Iris pigment epithelial cell (primary cell): ENCODE data around the gene TBX1.
"Not testable (repeated sequence)": the region's sequence is repeated elsewhere in the genome, so short reads cannot be mapped to it uniquely, and the experiment has no call there.

Source experiments
- DNase-seq: peaks from one replicate; pipeline ENCODE4 v3.0.0-alpha.2; 2011; ENCODE audit warnings: low read depth

Gene TBX1

DNA sequence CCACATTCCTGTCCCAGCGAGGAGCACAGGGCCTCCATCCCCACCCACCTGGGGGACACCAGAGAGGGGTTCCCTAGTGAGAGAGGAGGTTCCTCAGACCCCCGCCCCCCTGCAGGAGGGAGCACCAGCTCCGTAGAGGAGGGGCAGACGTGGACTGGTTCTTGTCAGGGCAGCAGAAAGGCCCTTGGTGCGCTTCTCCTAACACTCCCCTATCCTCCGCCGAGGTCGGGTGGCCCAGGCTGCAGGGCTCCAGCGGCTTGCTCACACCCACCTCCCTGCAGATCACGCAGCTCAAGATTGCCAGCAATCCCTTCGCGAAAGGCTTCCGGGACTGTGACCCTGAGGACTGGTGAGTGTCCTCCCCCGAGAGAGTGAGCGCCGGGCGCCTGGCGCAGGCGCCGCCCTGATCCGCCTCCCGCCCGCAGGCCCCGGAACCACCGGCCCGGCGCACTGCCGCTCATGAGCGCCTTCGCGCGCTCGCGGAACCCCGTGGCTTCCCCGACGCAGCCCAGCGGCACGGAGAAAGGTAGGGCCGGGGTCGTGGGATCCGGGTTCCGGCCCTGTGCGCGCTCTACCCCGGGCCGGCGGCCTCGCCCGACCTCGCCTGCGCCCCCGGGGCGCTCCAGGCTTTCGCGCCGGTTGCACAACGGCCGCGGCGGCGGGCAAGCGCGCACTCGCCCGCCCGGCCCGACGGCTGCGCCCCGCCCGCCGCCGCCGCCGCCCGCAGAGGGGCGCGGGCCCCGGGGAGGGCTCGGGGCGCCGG lies 5.1 kb downstream of the TBX1 start:
- no peak for DNase-seq

DNA sequence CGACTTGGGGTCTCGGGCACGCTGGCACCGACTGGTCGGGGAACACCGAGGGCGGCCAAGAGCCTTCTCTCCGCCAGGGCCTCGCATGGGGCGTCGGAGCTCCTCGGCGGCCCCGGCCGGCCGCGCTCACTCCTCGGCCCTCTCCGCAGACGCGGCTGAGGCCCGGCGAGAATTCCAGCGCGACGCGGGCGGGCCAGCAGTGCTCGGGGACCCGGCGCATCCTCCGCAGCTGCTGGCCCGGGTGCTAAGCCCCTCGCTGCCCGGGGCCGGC lies 5.6 kb downstream of the TBX1 start:
- no peak for DNase-seq

DNA sequence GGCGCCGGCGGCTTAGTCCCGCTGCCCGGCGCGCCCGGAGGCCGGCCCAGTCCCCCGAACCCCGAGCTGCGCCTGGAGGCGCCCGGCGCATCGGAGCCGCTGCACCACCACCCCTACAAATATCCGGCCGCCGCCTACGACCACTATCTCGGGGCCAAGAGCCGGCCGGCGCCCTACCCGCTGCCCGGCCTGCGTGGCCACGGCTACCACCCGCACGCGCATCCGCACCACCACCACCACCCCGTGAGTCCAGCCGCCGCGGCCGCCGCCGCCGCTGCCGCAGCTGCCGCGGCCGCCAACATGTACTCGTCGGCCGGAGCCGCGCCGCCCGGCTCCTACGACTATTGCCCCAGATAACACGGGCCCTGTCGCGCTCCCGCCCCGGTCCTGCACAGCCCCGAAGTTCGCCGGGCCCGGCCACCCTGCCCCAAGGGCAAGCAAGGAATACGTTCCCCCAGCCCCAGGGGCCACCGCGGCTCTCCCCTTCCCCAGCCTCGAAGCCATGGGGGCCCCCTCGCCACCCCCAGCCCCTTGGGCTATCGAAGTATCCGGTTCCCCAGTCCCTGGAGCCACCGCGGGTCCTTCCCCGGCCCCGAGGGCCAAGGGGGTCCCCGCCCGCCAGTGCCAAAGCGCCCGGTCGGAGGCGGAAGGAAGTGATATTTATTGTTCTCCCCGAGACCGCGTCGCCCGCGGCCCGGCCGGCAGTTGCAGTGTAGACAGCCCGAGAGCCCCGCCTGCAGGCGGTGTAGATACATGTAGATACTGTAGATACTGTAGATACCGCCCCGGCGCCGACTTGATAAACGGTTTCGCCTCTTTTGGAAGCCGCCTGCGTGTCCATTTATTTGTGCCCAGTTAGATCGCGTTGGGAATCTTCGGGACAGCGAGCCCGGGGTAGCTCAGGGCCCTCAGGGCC lies 6.2 kb downstream of the TBX1 start:
- no peak for DNase-seq

DNA sequence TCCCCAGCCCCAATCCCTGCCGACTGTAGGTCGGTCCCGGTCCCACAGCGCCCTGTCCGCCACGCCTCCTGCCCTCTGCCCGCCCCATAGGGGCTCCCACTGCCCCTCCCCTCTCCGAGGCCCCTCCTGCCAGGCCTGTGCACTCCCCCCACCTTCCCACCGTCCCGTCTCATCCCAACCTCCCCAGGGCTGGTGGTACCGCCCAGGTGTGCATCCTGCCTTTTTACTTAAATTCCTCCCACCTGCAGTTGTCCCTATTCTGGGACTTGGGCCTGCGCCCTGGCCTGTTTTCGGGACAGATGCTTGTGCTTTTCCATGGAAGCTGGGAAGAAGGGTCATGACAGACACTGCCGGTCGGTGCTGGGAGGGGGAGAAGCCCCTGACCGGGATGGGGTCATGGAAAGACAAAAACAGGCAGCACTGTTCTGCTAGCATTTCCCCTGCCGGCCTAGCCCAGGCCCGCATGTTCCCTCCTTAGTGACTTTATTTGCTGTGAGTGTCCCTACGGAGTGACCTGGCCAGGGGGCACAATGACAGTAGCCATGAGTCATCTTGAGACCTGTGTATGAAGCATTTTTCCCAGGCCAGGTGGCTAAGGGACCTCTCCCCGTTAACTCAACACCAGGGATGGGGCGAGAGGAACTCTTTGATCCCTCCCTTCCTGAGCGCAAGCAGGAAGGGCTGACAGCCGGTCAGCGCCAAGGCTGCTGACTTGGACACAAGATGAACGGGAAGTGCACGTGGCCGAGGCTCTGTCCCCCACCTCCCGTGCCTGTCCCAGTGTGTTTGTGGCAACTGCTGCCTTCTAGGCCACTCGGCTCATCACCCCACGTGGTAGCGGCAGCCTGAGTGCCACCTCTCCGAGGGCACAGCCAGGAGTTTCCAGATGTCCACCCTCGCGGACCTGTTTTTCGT lies 7.1 kb downstream of the TBX1 start:
- DNase-seq: no peak

DNA sequence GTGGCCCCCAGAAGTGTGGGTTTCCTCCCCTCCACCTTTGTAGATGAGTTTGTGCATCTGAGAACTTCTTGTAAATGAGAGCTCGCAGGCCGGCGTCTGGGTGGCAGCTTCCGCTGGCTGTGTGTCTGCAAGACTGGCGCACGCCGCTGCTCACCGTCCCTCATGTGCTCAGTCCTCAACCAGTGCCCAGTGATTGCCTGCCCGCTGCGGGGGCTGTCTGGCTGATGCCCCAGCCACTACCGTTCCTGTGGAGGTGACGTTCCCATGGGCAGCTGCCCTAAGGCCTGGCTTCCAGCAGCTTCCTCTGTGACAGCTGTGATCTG lies 8.8 kb downstream of the TBX1 start:
- no peak for DNase-seq

DNA sequence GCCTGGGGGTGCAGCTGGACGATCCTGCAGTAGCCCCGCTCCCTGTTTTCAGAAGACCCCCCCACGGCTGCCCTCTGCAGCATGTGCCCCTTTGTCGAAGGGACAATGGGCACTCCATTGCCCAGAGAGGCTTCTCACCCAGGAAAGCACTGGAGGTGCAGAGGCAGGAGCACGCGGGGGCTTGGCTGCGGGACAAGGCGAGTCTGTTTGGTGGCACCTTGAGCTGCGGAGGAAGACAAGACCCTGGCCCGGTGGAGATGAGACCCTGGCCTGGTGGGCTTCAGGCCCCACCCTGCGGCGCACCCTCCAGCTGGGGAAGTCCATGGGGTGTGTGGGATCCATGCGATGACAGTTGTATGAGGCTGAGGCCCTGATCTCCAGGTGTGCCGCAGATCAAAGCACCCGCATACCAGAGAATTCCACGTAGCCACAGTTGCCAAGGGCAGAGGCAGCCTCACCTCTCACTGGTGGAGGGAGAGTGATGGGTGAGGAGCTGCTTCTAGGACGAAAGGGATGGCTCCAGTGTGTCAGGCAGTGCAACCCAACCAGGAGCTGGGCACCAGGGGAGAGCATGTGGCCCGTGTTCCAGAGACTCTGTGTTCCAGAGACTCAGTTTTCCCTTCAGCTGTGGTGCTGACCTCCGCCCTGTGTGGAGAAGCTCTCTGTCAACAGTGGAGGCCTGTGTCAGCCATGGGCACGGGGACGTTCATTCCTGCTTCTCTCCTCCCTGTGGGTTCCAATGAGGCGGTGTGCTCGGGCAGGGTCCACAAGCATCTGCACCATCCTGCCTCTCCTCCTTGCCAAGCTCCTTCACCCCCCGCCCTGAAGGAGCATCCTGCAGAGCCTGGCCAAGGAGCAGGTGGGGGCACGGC lies 10.0 kb downstream of the TBX1 start:
- DNase-seq: no peak

DNA sequence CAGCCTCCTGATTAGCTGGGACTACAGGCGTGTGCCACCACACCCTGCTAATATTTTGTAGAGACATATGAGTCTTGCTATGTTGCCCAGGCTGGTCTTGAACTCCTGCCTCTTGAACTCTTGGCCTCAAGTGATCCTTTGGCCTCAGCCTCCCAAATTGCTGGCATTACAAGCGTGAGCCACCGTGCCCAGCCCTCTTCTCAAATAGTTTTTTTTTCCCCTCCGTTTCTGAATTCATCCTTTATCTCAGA lies 11.8 kb downstream of the TBX1 start:
- DNase-seq: no peak

DNA sequence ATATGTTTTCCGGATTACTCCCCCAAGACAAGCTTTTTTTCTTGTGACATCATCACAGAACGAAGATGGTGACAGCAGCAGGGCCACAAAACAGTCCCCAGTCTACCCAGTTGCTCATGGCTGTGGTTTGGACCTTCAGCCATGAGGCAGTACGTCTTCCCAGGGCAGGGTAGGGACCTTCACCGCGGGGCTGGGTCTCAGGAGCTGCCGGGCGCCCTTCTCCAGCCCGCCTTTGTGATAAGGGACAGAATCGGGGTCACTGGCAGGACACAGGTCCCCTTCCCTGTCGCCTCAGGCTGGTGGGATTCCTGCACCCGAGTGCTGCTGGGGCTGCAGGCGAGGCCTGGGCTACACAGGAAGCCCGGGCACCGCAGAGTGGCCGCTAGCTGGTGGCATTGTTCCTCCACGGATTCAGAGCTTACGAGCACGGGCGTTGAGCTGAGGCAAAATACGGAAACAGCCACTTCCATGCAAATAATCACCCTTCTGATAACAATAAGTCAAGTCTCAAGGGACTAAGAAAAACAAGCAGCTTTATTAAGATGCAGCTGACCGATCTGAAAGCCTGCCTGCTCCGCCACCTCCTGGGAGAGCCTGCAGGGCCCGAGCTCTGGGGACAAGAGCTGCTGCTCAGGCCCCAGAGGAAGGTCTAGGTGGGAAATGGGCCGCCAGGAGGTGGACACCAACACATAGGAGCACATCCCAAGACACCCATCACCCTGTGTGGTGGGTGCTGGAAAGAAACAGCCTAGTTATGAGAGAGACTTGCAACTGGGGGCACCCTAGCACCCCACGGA lies 12.3 kb downstream of the TBX1 start:
- DNase-seq: no peak

DNA sequence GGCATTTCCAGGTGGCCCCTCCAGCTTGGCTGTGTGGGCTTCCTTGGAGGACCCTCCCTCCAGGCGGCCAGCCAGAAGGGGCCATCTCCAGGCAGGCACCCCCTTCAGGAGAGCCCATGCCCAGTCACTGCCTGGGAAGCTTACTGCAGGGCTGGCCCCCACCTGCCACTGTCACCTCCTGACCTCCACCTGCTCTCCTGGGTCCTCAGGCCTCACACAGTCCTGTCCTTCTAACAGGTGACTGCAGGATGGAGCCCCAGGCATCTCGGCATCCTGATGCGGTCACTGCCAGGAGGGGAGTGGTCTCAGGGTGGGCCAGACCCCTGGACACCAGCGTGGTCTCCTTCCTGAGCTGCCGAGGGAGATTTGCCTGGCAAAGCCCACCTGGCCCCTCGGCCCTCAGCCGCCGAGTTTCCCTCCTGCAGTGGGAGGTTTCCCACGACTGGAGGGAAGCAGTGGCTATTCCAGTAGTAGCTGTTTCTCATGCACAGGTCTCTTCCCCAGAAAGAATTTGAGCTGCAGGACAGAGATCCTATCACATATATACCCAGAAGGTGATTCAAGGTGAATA lies 13.0 kb downstream of the TBX1 start:
- DNase-seq: no peak

DNA sequence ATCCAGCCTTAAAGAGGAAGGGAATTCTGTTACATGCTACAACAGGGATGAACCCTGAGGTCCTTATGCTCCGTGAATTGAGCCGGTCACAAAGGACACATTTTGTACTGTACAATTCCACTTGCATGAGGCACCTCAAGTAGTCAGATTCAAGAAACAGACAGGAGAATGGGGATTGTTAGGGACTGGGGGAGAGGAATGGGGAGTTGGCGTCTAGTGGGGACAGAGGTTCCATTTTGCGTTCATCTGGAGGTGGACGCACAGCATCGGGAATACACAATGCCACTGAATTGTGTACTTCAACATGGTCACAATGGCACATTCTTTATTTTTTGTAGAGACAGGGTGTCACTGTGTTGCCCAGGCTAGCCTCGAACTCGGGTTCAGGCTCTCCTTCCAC lies 14.1 kb downstream of the TBX1 start:
- no peak for DNase-seq

DNA sequence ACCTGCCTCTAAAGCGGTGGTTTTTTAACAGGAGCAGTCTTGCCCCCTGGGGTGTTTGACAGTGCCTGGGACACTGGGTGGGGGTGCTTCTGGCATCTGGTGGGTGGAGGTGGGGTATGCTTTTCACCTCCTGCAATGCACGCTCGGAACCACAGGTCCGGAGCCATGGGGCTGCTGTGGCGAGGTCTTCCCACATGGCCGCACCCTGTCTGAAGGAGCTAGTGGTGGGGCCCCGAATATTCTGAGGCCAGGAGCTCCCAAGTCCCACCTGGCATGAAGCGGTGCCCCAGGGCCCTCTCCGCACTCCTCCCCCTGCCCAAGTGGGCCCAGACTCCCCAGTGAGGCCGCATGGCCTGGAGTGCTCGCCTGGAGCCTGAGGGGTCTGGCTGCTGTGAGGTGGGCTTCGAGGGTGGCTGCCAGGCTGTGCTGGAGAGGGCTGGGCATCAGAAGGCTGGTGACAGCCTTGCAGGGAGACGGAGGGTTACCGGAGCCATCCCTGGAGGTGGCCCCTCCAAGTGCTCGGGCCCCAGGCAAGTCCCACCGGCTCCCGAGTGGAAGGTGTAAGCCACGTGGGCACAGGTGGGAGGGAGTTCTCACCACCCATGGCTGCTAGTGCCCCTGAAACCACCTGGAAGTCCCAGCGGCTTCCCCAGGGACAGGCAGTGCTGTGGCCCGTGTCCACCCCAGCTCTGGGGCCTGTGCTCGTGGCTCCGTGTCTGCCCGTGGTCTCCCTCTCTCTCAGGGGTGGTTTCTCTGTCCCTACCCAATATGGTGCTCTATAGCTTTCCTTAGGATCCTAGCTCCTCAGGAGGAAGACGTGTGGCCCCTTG lies 15.1 kb downstream of the TBX1 start:
- DNase-seq: no peak

DNA sequence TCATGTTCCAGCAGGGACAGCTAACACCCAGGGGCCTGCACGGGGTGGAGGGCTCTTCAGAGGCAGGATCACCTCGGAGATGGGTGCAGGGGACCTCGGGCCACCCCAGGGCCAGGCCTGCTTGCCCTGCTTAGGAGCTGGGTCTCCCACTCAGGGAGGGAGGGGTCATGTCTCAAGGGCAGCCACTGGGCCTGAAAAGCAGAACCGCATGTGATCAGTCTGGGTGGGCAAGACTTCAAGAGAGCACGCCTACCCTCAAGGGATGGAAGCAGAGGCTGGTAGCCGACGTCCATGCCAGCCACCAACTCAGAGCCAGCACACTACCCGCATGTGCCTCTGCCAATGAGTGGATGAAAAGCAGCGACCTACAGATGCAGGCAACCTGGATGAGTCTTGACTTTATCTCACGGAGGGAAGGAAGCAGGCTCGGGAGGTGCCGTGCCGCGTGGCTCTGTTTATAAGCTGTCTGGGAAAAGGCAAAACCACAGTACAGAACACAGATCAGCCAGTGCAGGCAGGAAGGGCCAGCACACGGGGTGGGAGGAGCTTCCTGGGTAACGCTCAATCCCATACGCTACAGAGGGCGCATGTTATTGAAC lies 16.0 kb downstream of the TBX1 start:
- DNase-seq: no peak

DNA sequence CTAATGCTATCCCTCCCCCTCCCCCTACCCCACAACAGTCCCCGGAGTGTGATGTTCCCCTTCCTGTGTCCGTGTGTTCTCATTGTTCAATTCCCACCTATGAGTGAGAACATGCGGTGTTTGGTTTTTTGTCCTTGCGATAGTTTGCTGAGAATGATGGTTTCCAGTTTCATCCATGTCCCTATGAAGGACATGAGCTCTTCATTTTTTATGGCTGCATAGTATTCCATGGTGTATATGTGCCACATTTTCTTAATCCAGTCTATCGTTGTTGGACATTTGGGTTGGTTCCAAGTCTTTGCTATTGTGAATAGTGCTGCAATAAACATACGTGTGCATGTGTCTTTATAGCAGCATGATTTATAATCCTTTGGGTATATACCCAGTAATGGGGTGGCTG lies 16.6 kb downstream of the TBX1 start:
- not testable (repeated sequence) for DNase-seq

DNA sequence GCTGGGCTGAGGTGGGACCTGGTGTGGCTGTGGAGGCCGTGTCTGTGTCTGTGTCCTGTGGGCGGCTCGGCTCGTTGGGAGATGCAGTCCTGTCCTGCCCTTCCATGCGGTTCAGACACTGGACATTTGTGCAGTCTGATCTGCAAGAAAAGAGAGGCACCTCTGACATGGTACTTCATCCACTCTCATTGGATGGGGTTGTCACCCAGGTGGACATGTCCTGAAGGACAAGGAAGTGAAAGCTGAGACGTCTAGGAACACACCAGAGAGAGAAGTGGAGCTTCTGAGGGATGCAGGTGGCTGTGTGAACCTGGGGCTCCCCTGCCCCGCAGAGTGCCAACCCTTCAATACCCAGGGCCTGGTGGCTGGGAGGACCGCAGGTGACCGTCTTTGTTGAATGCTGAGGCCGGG lies 18.4 kb downstream of the TBX1 start:
- no peak for DNase-seq

DNA sequence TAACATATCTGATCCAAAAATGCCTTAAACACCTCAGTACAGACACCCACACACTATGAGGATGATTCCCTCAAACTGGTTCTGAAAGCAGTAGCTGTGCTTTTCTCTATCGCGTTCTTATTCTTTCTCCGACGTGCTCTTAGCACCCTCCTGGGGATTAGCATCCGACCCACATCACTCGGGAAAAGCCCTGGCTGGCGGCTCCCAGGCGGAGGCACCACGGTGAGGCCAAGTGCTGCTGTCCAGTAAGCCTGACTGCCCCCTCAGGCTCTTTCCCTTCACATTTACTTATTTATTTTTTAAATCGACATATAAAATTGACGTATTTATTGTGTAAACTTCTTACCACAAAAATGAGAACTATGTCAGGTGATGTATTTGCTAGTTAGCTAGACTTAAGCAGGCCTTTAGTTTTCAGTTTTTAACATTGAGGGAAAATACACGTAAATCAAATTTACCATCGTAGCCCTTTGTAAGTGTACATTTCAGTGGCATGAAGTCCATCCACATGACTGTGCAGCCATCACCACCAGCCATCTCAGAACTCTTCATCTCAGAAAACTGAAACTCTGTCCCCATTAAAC lies 19.2 kb downstream of the TBX1 start:
- DNase-seq: no peak

DNA sequence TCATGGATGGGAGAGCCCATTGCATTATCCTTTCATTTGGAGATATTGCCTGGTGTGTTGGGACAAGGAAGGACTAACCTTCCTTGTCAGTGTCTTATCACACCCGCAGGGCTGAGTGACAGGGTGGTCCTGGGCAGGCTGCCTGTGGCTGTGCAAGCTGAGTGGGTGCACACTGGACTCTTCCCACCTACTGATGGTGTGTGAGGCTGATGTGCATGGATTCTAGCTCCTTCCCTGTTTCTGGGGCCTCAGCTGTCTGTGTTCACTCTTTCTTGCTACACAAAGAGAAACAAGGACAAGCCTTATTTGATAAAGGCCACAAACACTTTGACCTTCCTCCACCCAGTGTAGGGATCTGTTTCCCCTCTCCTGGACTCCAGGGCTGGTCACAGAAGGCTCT lies 22.0 kb downstream of the TBX1 start:
- no peak for DNase-seq

DNA sequence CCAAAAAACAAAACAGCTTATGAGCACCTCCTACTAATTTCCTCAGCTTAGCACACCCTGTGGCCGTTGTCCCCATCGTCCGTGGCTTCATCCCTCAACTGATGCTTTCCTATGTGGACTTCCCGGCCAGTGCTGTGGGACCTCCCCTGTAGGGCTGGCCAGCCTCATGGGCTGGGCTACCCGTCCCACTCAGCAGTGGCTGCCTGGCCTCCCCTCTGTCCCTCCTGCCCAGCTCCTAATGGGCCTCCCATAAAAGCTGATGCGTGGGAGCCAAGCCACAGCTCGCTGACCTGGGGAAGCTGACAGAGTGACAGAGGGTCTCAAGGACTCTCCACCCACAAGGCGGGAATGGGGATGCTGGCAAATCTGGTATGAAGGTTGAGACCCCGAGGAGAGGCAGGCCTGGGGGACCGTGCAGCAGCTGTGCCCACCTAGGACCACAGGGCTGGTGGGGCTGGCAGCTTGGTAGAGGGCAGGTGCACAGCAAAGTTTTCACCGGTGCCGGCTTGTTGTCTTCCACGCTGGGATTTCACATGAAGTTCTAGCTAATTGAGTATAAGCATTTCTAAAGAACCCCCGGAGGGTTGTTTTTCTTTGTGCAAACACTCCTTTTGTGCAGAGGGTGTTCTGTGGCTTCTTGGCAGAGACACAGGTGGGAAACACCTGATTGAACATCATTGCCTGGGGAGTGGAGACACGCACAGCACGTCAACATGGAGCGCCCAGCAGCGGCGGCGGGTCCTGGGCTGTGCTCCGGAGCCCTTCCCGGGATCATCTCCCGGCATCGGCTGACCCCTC lies 23.2 kb downstream of the TBX1 start:
- no peak for DNase-seq
